ENCODE measurements around the gene ARHGAP10. TPM values are rescaled to one million over a fixed set of nuclear protein-coding genes. Genes with fewer than 3 reads are reported as not detected.
A peak's percentile ranks its signal among the peaks of the same experiment; 100 is the strongest.
"Not testable (repeated sequence)": the region's sequence is repeated elsewhere in the genome, so short reads cannot be mapped to it uniquely, and the experiment has no call there.

The ARHGAP10 gene
- total RNA-seq, 1 donor from 2014 or later, result 71.0 TPM

DNA sequence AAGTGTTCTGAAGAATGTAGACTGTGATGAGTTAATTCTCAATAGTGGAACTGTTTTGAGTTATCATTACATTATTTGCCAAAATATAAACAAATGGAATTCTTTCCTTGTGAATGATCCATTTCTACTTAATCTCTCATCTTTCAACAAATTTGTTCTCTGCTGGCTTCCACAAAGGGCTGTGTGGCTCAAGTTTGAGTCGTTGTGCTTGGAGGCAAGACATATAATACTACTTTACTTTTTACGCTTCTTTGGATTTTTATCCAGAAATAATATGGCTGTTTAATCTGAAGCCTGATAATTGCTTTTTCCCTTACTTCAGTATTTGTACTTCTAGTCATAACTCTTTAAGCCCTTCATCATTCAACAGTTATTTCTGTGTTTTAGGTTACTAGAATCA, 169.5 kb downstream of the ARHGAP10 start:
- DNase-seq (ENCODE audit: low spot score), result no peak

DNA sequence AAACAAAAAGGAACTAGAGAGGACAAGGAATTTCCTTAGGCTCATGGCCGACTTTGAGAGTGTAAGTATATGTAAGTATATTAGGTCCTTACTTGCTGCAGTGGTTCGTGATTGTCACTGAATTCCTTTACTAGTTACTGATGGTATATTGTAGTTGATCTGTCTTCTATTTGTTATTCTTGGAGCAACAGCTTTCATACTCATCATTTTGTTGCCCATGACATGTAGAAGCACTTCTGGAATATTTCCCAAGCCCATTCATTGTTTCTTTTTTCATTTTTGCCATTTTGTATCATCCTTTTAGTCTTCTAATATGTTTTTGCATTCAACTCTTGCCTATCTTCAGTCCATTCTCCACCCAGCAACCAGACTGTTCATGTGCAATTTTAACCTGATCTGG, 170.0 kb downstream of the ARHGAP10 start:
- DNase-seq (ENCODE audit: low spot score), result no peak

DNA sequence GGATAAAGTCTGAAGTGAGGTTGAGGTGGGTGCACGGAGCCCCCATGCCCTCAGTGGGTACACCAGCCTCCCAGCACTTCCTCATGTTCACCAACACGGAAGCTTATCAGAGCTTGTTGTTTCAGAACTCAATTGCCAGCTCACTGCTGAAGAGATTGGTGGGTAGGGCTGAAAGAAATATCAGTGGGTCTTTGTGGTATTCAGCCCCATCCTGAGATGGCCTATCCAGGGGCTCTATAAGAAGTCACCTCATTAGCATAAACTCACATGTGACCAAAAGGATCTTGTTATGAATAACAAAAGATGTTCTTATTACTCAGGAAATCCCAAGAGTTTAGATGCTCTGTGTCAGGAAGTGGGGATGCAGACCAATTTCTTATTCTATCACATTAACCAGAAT, 177.3 kb downstream of the ARHGAP10 start:
- DNase-seq (ENCODE audit: low spot score), result no peak

DNA sequence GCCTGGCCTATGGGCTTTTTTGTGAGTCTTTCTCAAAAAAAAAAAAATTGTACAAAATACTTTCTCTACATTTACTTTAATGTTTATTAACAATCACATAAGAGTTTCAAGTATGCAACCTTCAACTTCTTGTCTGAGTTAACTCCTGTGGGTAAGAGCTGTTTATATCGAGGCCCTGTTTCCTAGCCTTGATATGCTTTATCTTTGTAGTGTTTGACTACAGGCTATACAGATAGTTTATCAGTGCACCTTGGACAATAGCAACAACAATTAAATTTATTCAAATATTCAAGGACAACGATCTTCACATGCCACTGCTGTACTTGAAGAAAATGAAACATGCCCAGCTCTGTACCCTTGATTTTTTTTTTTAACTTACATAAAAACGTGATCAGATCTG, 178.4 kb downstream of the ARHGAP10 start:
- no peak for DNase-seq (ENCODE audit: low spot score)

DNA sequence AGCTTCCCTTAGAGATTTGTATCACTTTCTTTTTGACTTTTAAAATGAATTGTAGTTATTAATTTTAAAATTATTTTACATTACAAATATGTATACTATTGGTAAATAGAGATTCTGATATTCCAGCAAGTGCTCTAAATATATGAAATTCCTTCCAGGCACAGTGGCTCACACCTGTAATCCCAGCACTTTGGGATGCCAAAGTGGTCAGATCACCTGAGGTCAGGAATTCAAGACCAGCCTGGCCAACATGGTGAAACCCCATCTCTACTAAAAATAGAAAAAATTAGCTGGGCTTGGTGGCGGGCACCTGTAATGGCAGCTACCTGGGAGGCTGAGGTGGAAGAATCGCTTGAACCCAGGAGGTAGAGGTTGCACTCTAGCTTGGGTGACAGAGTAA, 180.2 kb downstream of the ARHGAP10 start:
- DNase-seq (ENCODE audit: low spot score), result not testable (repeated sequence)

DNA sequence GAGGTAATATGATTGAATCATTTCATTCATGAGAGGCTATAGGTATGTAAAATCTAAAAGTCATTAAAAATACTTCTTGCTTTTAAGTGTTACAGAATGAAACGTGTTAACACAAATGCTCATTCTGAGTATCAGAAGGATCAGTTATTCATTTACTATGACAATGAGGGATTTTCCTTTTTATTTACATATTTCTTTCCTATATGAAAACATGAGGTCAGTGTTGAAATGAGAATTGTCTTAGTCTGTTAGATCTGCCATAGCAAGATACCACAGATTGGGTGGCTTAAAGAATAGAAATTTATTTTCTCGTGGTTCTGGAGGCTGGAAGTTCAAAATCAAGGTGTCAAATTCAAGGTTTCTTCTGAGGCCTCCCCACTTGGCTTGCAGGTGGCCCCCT, 181.2 kb downstream of the ARHGAP10 start:
- no peak for DNase-seq (ENCODE audit: low spot score)

DNA sequence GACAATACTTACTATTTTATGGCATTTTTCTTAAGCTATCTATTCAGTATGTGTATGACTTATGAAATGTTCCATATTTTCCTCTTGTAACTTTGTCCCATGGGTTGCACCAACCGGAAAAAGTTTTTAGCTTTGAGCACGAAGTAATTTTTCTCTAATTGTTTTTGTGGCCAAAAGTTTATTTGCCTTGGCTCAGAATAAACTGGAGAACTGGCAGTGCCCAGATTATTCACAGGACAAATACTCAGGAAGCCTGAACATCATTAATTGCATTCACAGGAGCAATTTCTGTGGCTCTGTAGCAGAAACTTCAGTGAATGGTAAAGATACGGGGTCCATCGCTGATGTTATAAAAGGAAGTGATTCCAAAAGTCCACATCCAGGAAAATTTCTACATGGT, 184.5 kb downstream of the ARHGAP10 start:
- no peak for DNase-seq (ENCODE audit: low spot score)

DNA sequence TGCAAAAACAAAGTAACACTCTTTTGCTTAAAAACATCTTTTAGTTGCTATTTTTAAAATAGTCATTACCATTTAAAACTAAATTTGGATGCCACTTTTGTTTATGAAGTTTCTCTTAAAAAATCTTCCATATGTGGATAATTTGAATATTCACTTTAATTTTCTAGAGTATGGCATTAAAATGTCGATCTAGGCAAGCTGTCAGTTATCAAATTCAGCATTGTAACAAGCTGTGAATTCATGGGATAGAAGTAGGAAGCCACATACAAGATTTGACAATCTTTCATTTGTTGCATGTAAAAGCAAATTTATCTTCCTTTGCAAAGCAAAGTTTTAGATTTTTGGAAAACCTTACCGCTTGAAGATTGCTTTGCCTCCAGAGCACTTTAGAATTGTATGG, 191.5 kb downstream of the ARHGAP10 start:
- no peak for DNase-seq (ENCODE audit: low spot score)

DNA sequence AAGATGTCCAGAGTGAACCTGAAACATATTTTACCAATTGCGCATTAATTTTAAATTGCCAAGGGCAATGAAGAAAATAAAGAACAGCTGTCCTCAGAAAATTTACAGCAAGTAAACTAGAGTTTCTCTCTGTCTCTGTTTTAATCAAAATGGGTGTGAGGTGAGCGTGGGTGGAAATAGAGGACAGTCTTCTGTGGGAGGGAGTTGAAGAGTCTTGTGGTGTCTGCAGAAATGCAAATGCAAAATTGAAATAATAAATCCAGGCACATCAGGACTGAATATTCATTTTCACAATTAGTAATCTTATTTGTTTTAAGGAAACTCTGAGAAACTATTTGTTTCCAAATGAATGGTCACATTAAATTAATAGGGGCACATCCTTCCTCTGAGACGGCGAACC, 192.0 kb downstream of the ARHGAP10 start:
- DNase-seq (ENCODE audit: low spot score), result no peak

DNA sequence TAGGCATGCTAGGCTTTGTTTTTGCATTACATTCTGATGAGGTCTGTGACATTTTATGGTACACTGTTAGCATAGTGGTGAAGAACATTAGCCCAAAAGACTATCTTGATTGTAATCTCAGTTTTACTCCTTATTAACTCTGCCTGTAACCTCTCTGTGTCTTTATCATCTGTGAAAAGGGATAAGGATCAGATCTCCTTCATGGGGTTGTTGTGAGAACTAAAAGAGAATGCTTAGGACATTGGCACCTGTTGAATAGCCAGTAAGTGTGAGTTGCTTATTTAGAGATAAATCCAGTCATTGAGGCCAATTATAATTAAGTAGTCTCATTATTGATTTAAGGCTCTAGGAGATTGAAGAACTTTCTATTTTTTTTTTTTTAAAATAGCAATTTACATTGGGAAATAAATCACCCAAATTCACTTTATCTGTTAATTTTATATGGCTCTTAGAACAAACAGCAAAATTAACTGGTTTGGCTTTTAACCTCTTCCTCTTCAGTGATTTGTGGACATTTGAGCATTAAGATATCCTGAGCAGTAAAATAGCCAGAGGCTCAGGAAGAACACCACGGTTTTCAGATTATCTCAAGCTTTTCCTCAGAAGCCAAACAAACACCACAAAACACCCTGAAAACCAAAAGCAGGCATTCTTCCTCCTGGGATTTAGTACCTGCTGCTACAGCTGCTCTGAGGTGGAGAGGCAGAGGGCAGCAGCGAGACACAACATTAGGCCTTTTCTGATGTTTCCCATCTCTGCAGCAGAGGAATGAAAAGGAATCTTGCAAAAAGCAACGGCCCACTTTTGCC, 192.9 kb downstream of the ARHGAP10 start:
- DNase-seq (ENCODE audit: low spot score), result peak; percentile 62

DNA sequence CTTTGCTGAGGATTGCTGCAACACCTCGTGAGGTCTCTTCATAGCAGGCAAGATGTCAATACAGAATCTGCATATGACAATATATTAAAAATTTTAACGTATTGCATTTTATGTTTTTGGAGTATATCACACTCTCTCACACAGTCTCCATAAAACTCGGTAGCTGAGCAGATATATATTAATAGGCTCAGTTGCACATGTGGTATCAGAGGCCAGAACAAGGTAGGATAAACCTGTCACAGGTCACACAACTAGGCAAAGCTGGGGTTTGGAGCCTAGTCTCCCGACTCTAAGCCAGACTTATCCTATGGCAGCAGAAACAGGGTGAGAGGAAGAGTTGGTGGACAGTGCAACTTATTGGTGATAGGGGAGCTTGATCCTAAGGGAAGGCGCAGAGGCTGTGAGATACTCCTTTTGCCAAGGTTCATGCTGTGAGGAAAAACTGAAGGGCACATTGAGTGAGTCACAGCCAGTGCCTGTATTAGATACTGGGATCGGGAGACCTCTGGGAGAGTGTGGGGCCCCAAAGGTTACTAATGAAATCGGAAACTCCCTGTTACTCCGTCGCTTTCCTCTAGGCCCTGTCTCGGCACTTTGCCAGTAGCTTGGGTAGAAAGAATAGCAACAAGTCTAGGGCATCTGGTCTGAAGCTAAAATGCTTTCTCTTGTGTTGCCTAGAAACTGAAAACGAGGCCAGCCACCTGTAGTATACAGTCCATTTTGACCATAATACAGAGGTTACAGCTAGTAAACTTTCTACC, 195.7 kb downstream of the ARHGAP10 start:
- DNase-seq (ENCODE audit: low spot score), result no peak

DNA sequence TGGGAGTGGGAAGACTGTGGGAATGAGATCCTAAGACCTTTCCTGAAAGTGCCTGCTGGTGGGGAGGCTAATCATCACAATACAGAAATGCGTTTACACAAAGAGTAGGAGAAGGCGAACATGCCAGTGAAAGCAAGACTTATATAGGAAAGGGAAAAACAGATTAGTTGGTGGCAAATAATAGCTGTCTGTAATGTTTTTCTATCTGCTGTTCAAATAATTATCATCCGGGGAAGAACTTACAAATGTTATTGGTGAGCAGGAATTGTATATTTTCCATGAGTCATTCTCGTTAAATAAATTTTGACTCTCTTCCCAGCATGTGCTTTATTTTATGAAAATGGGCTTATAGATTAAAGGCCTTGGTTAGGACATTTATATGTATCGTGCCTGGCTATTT, 196.5 kb downstream of the ARHGAP10 start:
- DNase-seq (ENCODE audit: low spot score), result peak; percentile 23

DNA sequence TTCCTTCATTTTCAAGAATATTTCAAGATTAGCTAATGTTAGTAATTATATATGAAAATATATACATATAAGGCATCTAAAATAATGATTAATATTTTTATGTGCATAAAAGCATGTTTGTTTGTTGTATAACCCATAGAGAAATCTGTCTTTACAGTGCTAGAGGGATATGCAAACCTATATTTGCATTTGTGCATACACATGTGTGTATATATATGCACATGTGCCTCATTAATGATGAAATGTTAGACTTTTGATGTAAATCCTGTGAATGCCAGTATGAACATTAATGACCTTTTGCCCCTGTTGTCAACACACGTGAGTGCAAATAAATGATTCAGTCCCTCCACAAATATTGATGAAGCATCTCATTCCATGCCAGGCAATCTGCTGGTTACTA, 197.9 kb downstream of the ARHGAP10 start:
- no peak for DNase-seq (ENCODE audit: low spot score)

DNA sequence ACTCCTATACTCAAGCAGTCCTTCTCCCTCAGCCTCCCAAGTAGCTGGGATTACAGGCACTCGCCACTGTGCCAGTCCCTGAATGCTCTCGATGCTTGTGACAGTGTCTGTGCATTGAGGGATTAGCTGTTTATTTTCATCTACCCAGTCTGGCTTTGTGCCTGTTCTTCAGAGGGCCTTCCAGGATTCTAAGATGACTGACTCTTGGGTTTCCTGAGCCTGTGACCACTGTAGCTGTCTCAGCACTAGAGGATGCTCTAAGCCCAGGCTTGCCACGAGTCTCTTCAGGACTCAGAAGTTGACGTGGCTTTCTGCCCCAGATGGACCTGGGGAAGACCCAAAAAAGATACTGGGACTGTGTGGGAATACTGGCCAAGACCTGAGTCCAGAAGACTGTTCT, 201.4 kb downstream of the ARHGAP10 start:
- DNase-seq (ENCODE audit: low spot score), result no peak

DNA sequence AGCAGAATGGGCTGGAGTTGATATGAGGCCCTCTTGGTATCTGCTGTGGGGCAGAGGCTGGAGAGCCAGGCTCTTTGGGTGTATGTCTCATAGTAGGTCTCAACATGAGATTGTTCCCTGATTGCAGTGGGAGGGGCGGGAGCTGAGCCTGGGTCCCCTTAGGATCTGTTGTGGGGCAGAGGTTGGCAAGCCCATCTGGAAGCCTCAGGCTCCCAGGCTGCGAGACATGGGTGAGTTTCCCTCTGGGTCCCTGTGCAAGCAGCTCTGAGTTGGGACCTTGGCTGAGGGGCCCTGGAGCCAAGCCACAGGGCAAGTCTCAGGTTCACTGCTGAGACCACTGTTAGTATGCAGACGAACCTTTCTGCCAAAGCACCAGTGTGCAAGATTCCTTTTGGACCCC, 201.9 kb downstream of the ARHGAP10 start:
- no peak for DNase-seq (ENCODE audit: low spot score)

DNA sequence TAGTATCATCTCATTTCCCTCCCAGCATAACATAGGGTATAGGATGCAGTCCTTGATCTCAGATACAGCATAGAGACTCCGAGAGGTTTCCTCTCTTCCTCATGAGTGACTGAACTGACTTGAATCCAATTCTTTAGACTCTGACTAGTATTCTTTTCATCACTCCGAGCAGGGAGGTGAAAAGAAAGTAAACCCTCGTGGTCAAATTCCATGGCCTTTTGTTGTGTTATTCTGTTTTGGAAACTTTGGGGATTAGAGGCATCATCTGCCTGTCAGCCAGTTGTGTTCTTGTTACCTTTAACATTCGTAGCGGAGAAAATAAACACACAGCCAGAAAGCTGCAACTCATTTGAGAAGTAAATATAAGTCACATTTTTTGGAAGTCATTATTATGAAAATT, 206.6 kb downstream of the ARHGAP10 start:
- DNase-seq (ENCODE audit: low spot score), result no peak

DNA sequence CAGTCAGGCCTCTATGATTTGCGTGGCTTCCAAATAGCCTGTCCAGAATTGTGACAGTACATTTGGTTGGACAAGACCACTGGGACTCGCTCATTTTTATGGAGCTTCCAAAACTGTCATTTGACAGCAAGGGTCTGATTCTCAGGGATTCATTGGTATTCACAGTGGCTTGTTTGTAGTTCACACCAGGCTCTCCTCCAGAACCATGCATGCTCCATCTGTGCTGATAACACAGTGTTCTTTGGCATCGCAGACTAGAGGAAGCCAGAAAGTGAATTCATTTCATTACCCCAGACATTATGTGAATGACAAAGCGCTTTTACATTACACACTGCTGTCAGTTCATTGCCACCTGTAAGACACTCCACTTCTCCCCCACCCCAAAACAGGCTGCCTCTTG, 208.3 kb downstream of the ARHGAP10 start:
- DNase-seq (ENCODE audit: low spot score), result no peak

DNA sequence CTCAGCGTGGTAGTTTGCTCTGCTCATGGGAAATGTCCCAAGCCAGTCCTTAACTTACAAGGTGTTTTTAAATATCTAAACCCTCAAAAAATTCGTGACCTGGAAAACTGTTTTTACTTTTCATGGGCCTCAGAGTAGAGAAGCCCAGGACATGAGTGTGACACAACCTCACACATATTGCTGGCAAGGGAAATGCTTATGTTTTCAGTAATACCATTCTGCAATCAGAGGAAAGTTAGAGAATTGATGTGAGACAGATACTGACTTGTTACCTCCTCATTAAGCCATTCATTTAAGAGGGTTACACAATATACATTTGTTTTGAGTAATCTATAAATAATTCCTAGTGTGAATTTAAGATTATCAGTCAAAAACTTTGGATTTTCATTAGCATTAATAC, 209.5 kb downstream of the ARHGAP10 start:
- no peak for DNase-seq (ENCODE audit: low spot score)

DNA sequence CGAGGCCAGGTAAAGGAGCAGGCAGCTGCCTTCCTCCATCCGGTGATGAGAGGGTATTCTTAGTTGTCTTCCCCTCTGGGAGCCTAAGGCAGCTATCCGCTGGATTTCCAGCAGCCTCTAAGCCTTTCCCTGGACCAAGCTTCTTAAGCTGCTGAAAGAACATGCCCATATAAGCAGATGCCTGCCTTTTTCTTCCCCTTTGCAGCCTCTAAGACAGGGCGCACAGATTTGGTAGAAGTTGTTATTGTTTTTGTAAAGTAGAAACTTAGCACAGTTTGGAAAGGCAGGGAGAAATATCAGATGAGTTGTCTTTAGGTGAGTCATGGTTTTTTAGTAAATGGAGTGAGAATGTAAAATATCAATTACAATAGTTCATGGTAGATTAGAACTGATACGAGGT, 210.8 kb downstream of the ARHGAP10 start:
- DNase-seq (ENCODE audit: low spot score), result peak; percentile 47

DNA sequence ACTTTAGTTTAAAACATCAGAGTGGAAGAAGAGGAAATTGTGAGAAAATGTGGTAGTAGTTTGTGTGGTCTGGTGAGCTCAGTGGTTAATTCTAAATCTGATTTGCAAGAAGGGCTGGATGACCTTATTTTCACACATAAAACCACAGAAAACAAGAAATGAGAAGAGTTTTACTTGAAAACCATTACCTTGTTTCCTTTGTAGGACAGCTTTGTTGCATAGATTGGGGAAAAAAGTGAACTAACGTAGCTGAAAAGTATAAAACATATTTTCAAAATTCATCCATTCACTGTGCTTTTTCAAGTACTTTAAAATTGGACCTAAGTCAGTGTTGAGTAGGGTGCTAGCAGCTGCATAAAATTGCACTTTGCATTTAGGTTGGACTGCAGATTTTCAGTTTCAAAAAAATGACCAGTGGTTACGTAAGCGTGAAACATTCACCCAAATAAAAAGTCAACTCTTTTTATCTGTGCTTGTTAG, 211.3 kb downstream of the ARHGAP10 start:
- no peak for DNase-seq (ENCODE audit: low spot score)

DNA sequence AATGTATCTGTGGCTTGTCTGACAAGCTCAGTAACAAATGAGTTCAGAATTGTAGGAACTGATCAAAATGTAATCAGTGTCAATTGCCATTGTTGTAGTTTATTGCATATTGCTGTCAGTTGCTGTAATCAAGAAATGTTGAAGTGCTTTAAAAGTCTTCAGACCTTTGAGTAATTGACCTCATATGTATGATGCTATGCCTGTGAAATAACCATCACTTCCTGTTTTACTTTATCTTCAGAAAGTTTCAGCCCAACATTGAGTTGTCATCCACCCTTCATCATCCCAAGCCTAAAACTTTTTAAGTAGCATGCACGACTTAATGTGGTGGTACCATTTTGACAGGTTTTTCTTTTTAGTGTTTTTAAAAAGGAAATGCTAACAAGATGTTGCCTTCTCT, 212.4 kb downstream of the ARHGAP10 start:
- DNase-seq (ENCODE audit: low spot score), result no peak

DNA sequence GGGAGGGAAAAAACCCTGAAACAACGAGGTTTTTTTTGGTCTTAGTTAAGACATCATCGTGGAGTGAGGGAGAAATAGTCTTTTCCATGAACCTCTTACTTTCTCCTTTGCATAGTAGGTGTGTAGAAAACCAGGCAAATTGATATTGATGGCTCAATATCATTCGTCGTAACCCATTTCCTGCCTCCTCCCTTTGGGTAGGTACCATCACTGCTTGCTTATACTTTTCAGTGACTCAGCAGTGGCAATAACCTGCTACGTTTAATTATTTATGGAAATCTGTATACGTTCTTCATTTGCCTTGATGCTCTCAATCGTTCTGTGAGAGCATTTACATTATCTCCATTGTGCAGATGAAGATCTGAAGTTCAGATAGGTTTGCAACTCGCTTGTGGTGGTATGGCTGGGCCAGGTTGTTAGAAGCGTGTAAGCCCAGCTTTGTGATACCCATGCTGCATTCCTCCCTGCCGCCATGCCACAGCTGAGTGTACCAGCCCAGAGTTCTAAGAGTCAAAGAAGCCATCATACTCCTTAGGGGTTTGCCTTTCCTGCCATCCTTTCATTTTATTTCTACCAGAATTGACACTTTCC, 212.9 kb downstream of the ARHGAP10 start:
- no peak for DNase-seq (ENCODE audit: low spot score)

DNA sequence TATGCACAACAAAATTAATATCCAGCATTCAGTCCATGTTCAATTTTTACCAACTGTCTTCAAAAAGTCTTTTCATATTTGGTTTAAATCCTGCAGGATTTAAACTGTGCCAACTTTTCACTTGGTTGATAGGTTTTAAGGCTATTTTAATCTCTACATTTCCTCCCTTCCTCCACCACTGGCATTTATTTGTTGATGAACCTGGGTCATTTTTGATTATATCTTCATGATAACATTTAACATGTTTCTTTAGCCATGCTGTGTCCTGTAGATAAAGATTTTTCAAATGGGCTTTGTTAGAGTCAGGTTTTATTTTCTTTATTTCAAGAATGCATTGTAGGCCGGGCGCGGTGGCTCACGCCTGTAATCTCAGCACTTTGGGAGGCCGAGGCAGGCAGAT, 216.4 kb downstream of the ARHGAP10 start:
- no peak for DNase-seq (ENCODE audit: low spot score)
